ENCODE data around the gene IFNA17. TPM values are rescaled to one million over a fixed set of nuclear protein-coding genes. Genes with fewer than 3 reads are reported as not detected.
"Not testable (repeated sequence)": the region's sequence is repeated elsewhere in the genome, so short reads cannot be mapped to it uniquely, and the experiment has no call there.

IFNA17 gene
- total RNA-seq, 1 experiment from 2014 or later, result not detected

- H3K4me1 Mint-ChIP-seq (ENCODE audit: insufficient read depth, unreplicated experiment); H3K27ac Mint-ChIP-seq (ENCODE audit: low read depth, unreplicated experiment); BruUV-seq (replicated peaks); intact Hi-C loops (cut with micrococcal nuclease); H3K36me3 Mint-ChIP-seq (ENCODE audit: insufficient read depth, unreplicated experiment); H3K4me3 Mint-ChIP-seq (ENCODE audit: unreplicated experiment); H3K9me3 Mint-ChIP-seq (ENCODE audit: unreplicated experiment): not testable (repeated sequence)
- POLR2A ChIA-PET, result interaction anchor here (0.6 kb wide), 1 partner anchor 207 kb away, joined by 4 read pairs; no protein-coding TSS in a partner anchor
- TF ChIP-seq, protein P1, sequence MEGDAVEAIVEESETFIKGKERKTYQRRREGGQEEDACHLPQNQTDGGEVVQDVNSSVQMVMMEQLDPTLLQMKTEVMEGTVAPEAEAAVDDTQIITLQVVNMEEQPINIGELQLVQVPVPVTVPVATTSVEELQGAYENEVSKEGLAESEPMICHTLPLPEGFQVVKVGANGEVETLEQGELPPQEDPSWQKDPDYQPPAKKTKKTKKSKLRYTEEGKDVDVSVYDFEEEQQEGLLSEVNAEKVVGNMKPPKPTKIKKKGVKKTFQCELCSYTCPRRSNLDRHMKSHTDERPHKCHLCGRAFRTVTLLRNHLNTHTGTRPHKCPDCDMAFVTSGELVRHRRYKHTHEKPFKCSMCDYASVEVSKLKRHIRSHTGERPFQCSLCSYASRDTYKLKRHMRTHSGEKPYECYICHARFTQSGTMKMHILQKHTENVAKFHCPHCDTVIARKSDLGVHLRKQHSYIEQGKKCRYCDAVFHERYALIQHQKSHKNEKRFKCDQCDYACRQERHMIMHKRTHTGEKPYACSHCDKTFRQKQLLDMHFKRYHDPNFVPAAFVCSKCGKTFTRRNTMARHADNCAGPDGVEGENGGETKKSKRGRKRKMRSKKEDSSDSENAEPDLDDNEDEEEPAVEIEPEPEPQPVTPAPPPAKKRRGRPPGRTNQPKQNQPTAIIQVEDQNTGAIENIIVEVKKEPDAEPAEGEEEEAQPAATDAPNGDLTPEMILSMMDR (IDR thresholded peaks at IDR 0.05; ENCODE audit: unreplicated experiment), result peak; percentile 18
- DNase-seq (ENCODE audit: unreplicated experiment), result peak; percentile 37
- peaks cover 42% of the 10 kb centered on the region for H3K27me3 Mint-ChIP-seq (ENCODE audit: insufficient read depth, unreplicated experiment)
- CTCF ChIA-PET, result interaction anchor here (0.6 to 4.0 kb wide), 18 partner anchors 10 to 1371 kb away, joined by 3 to 17 read pairs (median 3); no protein-coding TSS in a partner anchor
Measured at GRCh38 chr9:21235468-21236359, 7.7 kb upstream of the IFNA17 start.

- intact Hi-C loops (cut with micrococcal nuclease), result no loop called here
- no peak for DNase-seq (ENCODE audit: unreplicated experiment)
- H3K27ac Mint-ChIP-seq (ENCODE audit: low read depth, unreplicated experiment), result no peak overlapping the region
- TF ChIP-seq, protein P1 (IDR thresholded peaks at IDR 0.05; ENCODE audit: unreplicated experiment), result no peak
- H3K4me1 Mint-ChIP-seq (ENCODE audit: insufficient read depth, unreplicated experiment), result peaks cover 5% of the 10 kb centered on the region
- POLR2A ChIA-PET, result no interaction called here
- peaks cover 32% of the 10 kb centered on the region for H3K27me3 Mint-ChIP-seq (ENCODE audit: insufficient read depth, unreplicated experiment)
- H3K9me3 Mint-ChIP-seq (ENCODE audit: unreplicated experiment), result no peaks in the 10 kb centered on the region
- no peak overlapping the region for H3K4me3 Mint-ChIP-seq (ENCODE audit: unreplicated experiment)
- no peaks in the 10 kb centered on the region for H3K36me3 Mint-ChIP-seq (ENCODE audit: insufficient read depth, unreplicated experiment)
- no TSS peak for BruUV-seq (replicated peaks)
- CTCF ChIA-PET, result interaction anchor here (0.7 to 4.0 kb wide), 2 partner anchors 19 to 22 kb away, joined by 3 to 17 read pairs; no protein-coding TSS in a partner anchor
Measured at GRCh38 chr9:21234153-21234687, 6.2 kb upstream of the IFNA17 start.

- Mint-ChIP-seq H3K9me3 (ENCODE audit: unreplicated experiment) (no peaks in the 10 kb centered on the region), H3K27me3 (ENCODE audit: insufficient read depth, unreplicated experiment) (peaks cover 26% of the 10 kb centered on the region), H3K4me1 (ENCODE audit: insufficient read depth, unreplicated experiment) (peaks cover 5% of the 10 kb centered on the region), H3K4me3 (ENCODE audit: unreplicated experiment) (no peak overlapping the region), H3K36me3 (ENCODE audit: insufficient read depth, unreplicated experiment) (no peaks in the 10 kb centered on the region), H3K27ac (ENCODE audit: low read depth, unreplicated experiment) (no peak overlapping the region)
- intact Hi-C loops (cut with micrococcal nuclease), result no loop called here
- ChIA-PET CTCF (no interaction called here), POLR2A (no interaction called here)
- TF ChIP-seq, protein P1 (IDR thresholded peaks at IDR 0.05; ENCODE audit: unreplicated experiment), result no peak
- BruUV-seq (replicated peaks), result no TSS peak
- no peak for DNase-seq (ENCODE audit: unreplicated experiment)
Measured at GRCh38 chr9:21233258-21233657, 5.2 kb upstream of the IFNA17 start.

DNA sequence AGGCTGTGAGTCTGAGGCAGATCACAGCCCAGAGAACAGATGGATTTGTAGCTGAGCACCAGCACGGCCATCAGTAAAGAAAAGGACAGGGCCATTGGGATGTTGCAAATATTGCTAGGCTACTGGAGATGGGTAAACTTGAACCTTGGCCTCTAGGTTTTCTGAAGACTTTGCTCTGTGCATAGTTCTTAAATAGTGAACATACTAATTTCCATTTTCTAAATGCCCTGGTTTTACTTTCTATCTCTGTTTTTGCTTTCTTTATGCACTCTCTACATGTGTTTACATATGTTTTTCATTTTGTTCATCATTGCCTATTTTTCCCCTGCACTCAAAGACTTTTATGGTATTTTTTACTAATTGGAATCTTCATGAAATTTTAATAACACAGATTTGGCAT lies 10.8 kb downstream of the IFNA17 start, which contains the start of gene IFNA16:
TSS of gene IFNA16 (minus strand) at position 101 of the 400 bp plus-strand sequence. CDS start at position 95, 6 bp downstream.
- POLR2A ChIA-PET; H3K9me3 Mint-ChIP-seq (ENCODE audit: unreplicated experiment); BruUV-seq (replicated peaks); H3K4me3 Mint-ChIP-seq (ENCODE audit: unreplicated experiment); H3K4me1 Mint-ChIP-seq (ENCODE audit: insufficient read depth, unreplicated experiment); DNase-seq (ENCODE audit: unreplicated experiment); H3K27ac Mint-ChIP-seq (ENCODE audit: low read depth, unreplicated experiment); intact Hi-C loops (cut with micrococcal nuclease); H3K36me3 Mint-ChIP-seq (ENCODE audit: insufficient read depth, unreplicated experiment): not testable (repeated sequence)
- peaks cover 36% of the 10 kb centered on the region for H3K27me3 Mint-ChIP-seq (ENCODE audit: insufficient read depth, unreplicated experiment)
- CTCF ChIA-PET, result interaction anchor here (0.7 kb wide), 1 partner anchor 36 kb away, joined by 3 read pairs; no protein-coding TSS in a partner anchor

Measured in MCF 10A (cell line).